ENCODE results near the gene LILRA1.
"Not testable (repeated sequence)": the region's sequence is repeated elsewhere in the genome, so short reads cannot be mapped to it uniquely, and the experiment has no call there.

The LILRA1 gene

GRCh38 chr19:54576411-54576976, 16.9 kb upstream of the LILRA1 start:
- DNase-seq (ENCODE audit: low read depth in 2 of 3, low spot score in 1 of 3) = no peak

GRCh38 chr19:54577334-54577733, 16.1 kb upstream of the LILRA1 start:
- DNase-seq (ENCODE audit: low read depth in 2 of 3, low spot score in 1 of 3) = no peak

GRCh38 chr19:54578268-54578667, 15.2 kb upstream of the LILRA1 start:
- not testable (repeated sequence) for DNase-seq (ENCODE audit: low read depth in 2 of 3, low spot score in 1 of 3)

GRCh38 chr19:54586397-54586796, 7.0 kb upstream of the LILRA1 start:
- DNase-seq (ENCODE audit: low read depth in 2 of 3, low spot score in 1 of 3) = no peak

GRCh38 chr19:54587026-54587425, 6.4 kb upstream of the LILRA1 start:
- no peak for DNase-seq (ENCODE audit: low read depth in 2 of 3, low spot score in 1 of 3)

- not testable (repeated sequence) for DNase-seq (ENCODE audit: low read depth in 2 of 3, low spot score in 1 of 3)
Observed at GRCh38 chr19:54593931-54594626, 647 bp downstream of the LILRA1 start.

- no peak for DNase-seq (ENCODE audit: low read depth in 2 of 3, low spot score in 1 of 3)
Observed at GRCh38 chr19:54594737-54595136, 1.3 kb downstream of the LILRA1 start.

GRCh38 chr19:54595680-54596436, 2.4 kb downstream of the LILRA1 start:
- DNase-seq (ENCODE audit: low read depth in 2 of 3, low spot score in 1 of 3) = not testable (repeated sequence)

- DNase-seq (ENCODE audit: low read depth in 2 of 3, low spot score in 1 of 3) = no peak
Observed at GRCh38 chr19:54600212-54600611, 6.8 kb downstream of the LILRA1 start.

GRCh38 chr19:54606230-54606629, 12.8 kb downstream of the LILRA1 start:
- no peak for DNase-seq (ENCODE audit: low read depth in 2 of 3, low spot score in 1 of 3)

GRCh38 chr19:54606891-54607784, 13.7 kb downstream of the LILRA1 start:
- DNase-seq (ENCODE audit: low read depth in 2 of 3, low spot score in 1 of 3) = no peak

- no peak for DNase-seq (ENCODE audit: low read depth in 2 of 3, low spot score in 1 of 3)
Observed at GRCh38 chr19:54607785-54608150, 14.3 kb downstream of the LILRA1 start.

- no peak for DNase-seq (ENCODE audit: low read depth in 2 of 3, low spot score in 1 of 3)
Observed at GRCh38 chr19:54608205-54608604, 14.8 kb downstream of the LILRA1 start.

GRCh38 chr19:54608792-54609191, 15.4 kb downstream of the LILRA1 start:
- no peak for DNase-seq (ENCODE audit: low read depth in 2 of 3, low spot score in 1 of 3)

GRCh38 chr19:54609356-54609791, 15.9 kb downstream of the LILRA1 start:
- no peak for DNase-seq (ENCODE audit: low read depth in 2 of 3, low spot score in 1 of 3)

GRCh38 chr19:54612428-54612827, 19.0 kb downstream of the LILRA1 start:
- DNase-seq (ENCODE audit: low read depth in 2 of 3, low spot score in 1 of 3) = no peak

GRCh38 chr19:54614726-54615125, 21.3 kb downstream of the LILRA1 start:
- DNase-seq (ENCODE audit: low read depth in 2 of 3, low spot score in 1 of 3) = no peak

- no peak for DNase-seq (ENCODE audit: low read depth in 2 of 3, low spot score in 1 of 3)
Observed at GRCh38 chr19:54616057-54616456, 22.6 kb downstream of the LILRA1 start.

GRCh38 chr19:54616821-54617560, 23.6 kb downstream of the LILRA1 start:
- DNase-seq (ENCODE audit: low read depth in 2 of 3, low spot score in 1 of 3) = no peak

- DNase-seq (ENCODE audit: low read depth in 2 of 3, low spot score in 1 of 3) = no peak
Observed at GRCh38 chr19:54620464-54620863, 27.0 kb downstream of the LILRA1 start.

- DNase-seq (ENCODE audit: low read depth in 2 of 3, low spot score in 1 of 3) = no peak
Observed at GRCh38 chr19:54622431-54622830, 29.0 kb downstream of the LILRA1 start.
